Gastrocnemius medialis (tissue), 4 donors: ENCODE results near the gene FCMR.

ENCODE experiments used
- CTCF ChIP-seq, 5 experiments: fragments of 450-650 bp in 3 of 5; fragments of 200-600 bp in 2 of 5; sonication (generic) in 2 of 5; IDR thresholded peaks in 4 of 5; conservative IDR thresholded peaks in 1 of 5; 1 replicate in 4 of 5; 2 replicates in 1 of 5; pipeline ENCODE4 v1.5.1; 2016 to 2019; ENCODE audit warnings: antibody characterized with exemption in 5 of 5, mild to moderate bottlenecking in 3 of 5, moderate library complexity in 3 of 5
- POLR2A ChIP-seq, 2 donors: fragments of 450-650 bp; IDR thresholded peaks; one replicate each; pipeline ENCODE4 v1.6.1; 2017; ENCODE audit warnings: antibody characterized with exemption in 2 of 2, mild to moderate bottlenecking in 2 of 2, moderate library complexity in 2 of 2

GRCh38 chr1:206909883-206910318, 11.8 kb downstream of the FCMR start:
- TF ChIP-seq CTCF (IDR thresholded peaks at IDR 0.05 in 4 of 5, conservative IDR thresholded peaks at IDR 0.05 in 1 of 5) (no peak), POLR2A (IDR thresholded peaks at IDR 0.05) (no peak)
